ENCODE measurements around the gene GJD3. TPM values are rescaled to one million over a fixed set of nuclear protein-coding genes. Genes with fewer than 3 reads are reported as not detected.
"Not testable (repeated sequence)": the region's sequence is repeated elsewhere in the genome, so short reads cannot be mapped to it uniquely, and the experiment has no call there.

Gene GJD3
- total RNA-seq, 4 donors from 2014 or later: 1.6 to 3.4 (median 1.7) TPM

- TF ChIP-seq POLR2A (IDR thresholded peaks at IDR 0.05): no peak
- TF ChIP-seq, protein P1, sequence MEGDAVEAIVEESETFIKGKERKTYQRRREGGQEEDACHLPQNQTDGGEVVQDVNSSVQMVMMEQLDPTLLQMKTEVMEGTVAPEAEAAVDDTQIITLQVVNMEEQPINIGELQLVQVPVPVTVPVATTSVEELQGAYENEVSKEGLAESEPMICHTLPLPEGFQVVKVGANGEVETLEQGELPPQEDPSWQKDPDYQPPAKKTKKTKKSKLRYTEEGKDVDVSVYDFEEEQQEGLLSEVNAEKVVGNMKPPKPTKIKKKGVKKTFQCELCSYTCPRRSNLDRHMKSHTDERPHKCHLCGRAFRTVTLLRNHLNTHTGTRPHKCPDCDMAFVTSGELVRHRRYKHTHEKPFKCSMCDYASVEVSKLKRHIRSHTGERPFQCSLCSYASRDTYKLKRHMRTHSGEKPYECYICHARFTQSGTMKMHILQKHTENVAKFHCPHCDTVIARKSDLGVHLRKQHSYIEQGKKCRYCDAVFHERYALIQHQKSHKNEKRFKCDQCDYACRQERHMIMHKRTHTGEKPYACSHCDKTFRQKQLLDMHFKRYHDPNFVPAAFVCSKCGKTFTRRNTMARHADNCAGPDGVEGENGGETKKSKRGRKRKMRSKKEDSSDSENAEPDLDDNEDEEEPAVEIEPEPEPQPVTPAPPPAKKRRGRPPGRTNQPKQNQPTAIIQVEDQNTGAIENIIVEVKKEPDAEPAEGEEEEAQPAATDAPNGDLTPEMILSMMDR (IDR thresholded peaks at IDR 0.05): no peak
- no peaks in the 10 kb centered on the region for H3K4me1 ChIP-seq
- no peaks in the 10 kb centered on the region for H3K27me3 ChIP-seq
- no peaks in the 10 kb centered on the region for H3K9me3 ChIP-seq
- H3K36me3 ChIP-seq: no peaks in the 10 kb centered on the region
- intact Hi-C loops (cut with DNase I): no loop called here
- no peak for DNase-seq
- WGBS, 2 donors: 82 to 87% methylated on average over 4 of the region's 4 CpGs
- no peak overlapping the region for H3K4me3 ChIP-seq (replicated peaks in 1 of 3)
- H3K27ac ChIP-seq: no peak overlapping the region
Measured at GRCh38 chr17:40373324-40373723, 8.8 kb upstream of the GJD3 start.

- H3K36me3 ChIP-seq; H3K4me1 ChIP-seq; DNase-seq; H3K27ac ChIP-seq; H3K27me3 ChIP-seq; H3K9me3 ChIP-seq; H3K4me3 ChIP-seq (replicated peaks in 1 of 3); intact Hi-C loops (cut with DNase I): not testable (repeated sequence)
- 69 to 85% methylated on average over 4 of the region's 4 CpGs for WGBS, 2 donors
Measured at GRCh38 chr17:40372644-40373043, 8.1 kb upstream of the GJD3 start.

DNA sequence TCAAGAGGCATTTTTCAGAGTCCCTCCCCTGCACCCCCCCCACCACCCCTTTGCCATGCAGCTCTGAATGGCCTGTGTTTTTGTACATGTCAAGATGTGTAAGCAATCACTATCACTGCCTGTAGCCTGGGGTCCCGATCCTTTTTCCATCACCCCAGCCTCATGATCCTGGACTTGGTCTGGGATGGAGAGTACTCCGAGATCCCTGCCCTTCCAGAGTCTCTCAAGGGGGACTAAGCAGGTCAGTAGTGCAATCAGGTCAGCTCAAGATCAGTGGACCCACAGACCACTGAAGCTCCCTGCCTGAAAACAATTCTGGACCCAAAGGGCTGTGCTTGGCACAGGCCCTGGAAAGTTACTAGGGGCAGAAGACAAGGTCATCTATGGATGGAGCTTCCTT, 7.5 kb upstream of the GJD3 start:
- no peaks in the 10 kb centered on the region for H3K9me3 ChIP-seq
- H3K36me3 ChIP-seq: no peaks in the 10 kb centered on the region
- TF ChIP-seq POLR2A (IDR thresholded peaks at IDR 0.05): no peak
- TF ChIP-seq, protein P1 (IDR thresholded peaks at IDR 0.05): no peak
- H3K4me1 ChIP-seq: no peaks in the 10 kb centered on the region
- no peak overlapping the region for H3K27ac ChIP-seq
- no peak for DNase-seq
- intact Hi-C loops (cut with DNase I): no loop called here
- H3K27me3 ChIP-seq: no peaks in the 10 kb centered on the region
- 100% methylated on average over 2 of the region's 2 CpGs for WGBS, 2 donors
- no peak overlapping the region for H3K4me3 ChIP-seq (replicated peaks in 1 of 3)

- 80 to 81% methylated on average over 16 of the region's 16 CpGs for WGBS, 2 donors
- TF ChIP-seq, protein P1 (IDR thresholded peaks at IDR 0.05): no peak
- TF ChIP-seq POLR2A (IDR thresholded peaks at IDR 0.05): no peak
- no peaks in the 10 kb centered on the region for H3K36me3 ChIP-seq
- intact Hi-C loops (cut with DNase I): no loop called here
- no peaks in the 10 kb centered on the region for H3K27me3 ChIP-seq
- H3K9me3 ChIP-seq: no peaks in the 10 kb centered on the region
- H3K27ac ChIP-seq: no peak overlapping the region
- H3K4me3 ChIP-seq (replicated peaks in 1 of 3): no peak overlapping the region
- DNase-seq: no peak
- no peaks in the 10 kb centered on the region for H3K4me1 ChIP-seq
Measured at GRCh38 chr17:40371261-40371929, 6.9 kb upstream of the GJD3 start.

DNA sequence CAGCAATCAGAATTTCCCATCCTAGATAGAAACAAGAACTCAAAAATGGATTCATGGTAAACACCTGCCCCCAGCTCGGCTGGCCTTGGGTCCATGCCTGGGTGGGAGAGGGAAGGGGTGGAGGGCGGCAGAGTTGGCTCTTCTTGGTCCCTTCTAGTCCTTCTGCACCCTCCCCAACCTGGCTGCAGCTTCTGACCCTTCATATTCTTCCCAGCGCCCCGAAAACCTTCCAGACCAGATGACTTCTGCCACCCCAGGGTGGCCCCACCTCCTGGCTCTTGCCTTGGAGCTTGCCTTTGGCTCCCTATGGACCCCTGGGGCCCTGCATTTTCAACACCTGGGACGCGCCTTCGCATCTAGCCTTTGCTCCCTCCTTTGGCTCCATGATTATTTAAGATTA, 5.4 kb upstream of the GJD3 start:
- Histone ChIP-seq H3K9me3 (no peaks in the 10 kb centered on the region), H3K27me3 (no peaks in the 10 kb centered on the region), H3K27ac (no peak overlapping the region), H3K4me1 (no peaks in the 10 kb centered on the region), H3K4me3 (replicated peaks in 1 of 3) (no peak overlapping the region), H3K36me3 (no peaks in the 10 kb centered on the region)
- no peak for DNase-seq
- intact Hi-C loops (cut with DNase I): no loop called here
- WGBS, 2 donors: 85 to 89% methylated on average over 7 of the region's 7 CpGs
- TF ChIP-seq, protein P1 (IDR thresholded peaks at IDR 0.05): no peak
- TF ChIP-seq POLR2A (IDR thresholded peaks at IDR 0.05): no peak

DNA sequence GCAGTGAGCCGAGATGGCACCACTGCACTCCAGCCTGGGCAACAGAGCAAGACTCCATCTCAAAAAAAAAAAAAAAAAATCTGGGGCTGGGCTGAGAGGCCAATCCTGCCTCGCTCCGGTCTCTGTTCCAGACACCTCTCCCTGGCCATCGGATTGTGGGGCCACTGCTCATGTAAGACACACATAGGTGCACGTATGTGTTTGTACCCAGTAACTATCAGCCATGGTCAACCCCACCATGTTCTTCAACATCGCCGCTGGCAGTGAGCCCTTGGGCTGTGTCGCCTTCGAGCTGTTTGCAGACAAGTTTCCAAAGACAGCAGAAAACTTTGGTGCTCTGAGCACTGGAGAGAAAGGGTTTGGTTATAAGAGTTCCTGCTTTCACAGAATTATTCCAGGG, 3.2 kb upstream of the GJD3 start:
- H3K27me3 ChIP-seq; H3K9me3 ChIP-seq; H3K36me3 ChIP-seq; intact Hi-C loops (cut with DNase I); DNase-seq; H3K4me3 ChIP-seq (replicated peaks in 1 of 3); H3K27ac ChIP-seq: not testable (repeated sequence)
- peaks cover 3 to 12% of the 10 kb centered on the region in 2 donors for H3K4me1 ChIP-seq
- 88 to 92% methylated on average over 9 of the region's 9 CpGs for WGBS, 2 donors

Data from thyroid gland (tissue), 4 donors.